ENCODE measurements around the gene G6PD.
"Not testable (repeated sequence)": the region's sequence is repeated elsewhere in the genome, so short reads cannot be mapped to it uniquely, and the experiment has no call there.

Gene G6PD

DNA sequence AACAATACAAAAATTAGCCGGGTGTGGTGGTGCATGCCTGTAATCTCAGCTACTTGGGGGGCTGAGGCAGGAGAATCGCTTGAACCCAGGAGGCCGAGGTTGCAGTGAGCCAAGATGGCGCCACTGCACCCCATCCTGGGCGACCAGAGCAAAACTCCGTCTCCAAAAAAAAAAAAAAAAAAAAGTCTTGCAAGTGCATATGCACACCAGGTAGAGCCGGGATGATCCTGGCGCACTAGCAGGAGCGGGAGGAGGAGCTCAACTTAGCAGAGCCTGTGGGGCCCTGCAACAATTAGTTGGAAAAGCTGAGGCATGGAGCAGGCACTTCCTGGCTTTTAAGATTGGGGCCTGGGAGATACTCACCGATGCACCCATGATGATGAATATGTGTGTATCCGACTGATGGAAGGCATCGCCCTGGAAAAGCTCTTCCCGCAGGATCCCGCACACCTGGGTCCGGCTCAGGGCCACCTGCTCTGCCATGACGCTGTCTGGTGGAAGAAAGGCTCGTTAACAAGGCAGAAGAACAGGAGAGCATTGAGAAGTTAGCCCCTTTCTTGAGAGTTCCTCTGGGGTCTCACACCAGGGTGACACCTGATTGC is 872 bp downstream of the G6PD start:
- DNase-seq (ENCODE audit: insufficient read length, low spot score) (no peak), FAIRE-seq (no peak)

DNA sequence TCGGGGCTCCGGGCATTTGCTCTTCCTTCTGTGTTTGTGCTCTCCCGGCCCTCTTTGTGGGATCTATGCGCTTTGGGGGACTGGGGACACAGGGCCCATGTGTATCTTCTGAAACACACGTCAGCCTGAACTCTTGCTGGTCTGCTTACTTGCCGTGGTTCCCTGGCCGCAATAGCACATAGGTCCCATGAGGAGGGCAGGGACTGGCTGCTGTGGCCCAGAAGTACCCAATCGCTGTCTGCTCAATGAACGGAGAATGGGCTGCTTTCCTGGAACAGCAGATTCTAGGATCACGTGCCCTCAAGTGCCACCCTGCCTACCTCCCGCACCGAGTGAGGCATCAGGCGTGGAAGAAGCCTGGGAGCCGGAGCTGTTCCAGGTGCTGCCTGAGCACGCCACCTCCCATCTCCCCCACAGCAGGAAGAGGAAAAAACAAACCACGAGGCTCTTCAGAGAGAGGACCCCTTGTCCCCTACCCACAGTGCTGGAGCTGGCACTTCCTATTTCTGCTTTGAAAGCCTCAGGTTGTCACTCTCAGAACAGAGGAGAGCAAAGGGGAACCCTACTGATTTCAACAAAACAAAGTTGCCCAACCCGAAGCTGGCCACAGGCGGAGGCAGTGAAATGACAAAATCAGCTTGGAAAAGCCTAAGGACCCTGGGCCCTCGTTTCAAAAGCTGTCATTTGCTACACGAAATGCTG is 3.8 kb downstream of the G6PD start:
- FAIRE-seq (no peak), DNase-seq (ENCODE audit: insufficient read length, low spot score) (no peak)

DNA sequence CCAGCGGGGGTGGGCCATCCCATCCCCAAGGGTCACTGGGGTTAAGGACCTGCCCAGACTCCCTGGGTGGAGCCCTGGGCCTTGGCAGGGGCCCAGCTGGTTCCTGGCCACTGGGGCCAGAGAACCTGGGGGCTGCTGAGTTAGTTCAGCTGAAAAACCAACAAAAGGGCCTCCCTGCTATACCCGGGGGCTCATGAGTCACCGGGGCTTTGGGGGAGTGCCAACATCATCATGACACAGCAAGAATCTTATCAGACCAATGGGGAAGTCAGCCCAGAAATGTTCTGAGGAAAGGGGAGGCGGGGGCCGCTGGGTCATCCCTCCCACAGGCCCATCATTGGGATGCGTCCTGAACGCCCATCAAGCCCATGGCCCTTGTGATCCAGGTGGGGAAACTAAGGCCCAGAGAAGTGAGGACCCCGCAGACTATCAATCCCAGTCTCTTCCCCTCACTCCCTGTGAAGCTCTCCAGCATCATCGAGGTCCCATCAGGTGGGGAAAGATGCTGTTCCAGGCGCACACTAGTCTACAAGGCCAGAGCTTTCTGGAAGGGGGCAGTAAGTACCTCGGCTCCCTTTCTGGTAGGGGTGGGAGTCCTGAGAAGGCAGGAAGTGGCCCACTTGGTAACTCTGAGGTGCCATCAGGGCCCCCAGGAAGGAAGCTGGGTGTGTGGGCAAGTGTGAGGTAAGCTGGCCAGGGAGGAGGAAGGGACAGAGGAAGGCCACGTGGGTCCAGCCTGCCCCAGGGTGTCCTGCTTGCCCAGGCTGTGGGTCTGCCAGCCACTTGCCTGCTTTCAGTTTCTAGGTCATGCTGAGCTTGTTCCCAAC is 4.5 kb downstream of the G6PD start:
- DNase-seq (ENCODE audit: insufficient read length, low spot score) = peak; percentile 62
- no peak for FAIRE-seq

DNA sequence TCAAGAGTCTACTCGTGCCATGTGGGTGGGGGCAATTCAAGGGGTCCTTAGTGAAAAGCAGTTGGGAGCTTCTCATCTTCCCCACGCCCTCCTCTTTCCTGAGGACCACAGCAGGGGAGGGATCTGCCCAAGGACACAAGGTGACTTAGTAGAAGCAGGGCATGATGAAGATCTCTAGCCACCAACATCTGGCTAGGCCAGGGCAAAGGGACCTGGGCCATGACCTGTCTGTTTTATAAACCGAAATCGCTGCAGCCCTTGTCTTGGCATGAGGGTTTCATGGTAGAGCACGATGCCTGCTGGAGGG is 5.1 kb downstream of the G6PD start:
- DNase-seq (ENCODE audit: insufficient read length, low spot score) = no peak
- no peak for FAIRE-seq

DNA sequence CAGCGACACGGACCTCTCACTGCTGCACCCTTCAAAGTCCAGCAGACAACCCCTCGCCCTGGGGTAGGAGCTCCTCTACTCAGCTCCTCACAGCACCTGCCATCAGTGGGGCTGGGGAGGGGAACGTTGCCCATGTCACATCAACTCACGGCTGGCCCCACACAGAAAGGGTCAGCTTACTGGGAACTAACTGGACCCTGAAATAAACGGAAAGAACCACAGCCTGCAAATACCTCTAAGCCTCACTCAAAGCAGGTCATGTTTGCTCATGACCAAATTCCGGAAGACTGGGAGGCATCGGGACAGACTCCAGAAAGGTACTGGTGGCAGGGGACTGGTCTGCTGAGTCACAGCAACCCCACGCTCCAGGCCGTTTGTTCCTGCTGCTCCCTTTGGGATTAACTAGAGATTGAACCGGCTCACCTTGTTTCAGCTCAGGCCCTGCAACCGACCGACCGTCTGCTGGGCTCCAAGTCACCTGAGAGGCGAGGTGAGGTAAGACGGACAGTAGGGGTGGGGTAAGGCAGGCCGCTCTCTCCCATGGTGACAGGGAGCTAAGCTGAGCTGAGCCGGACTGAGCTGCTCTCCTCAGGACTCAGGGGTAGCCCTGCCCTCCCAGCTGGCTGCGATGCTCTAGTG is 5.6 kb downstream of the G6PD start:
- DNase-seq (ENCODE audit: insufficient read length, low spot score) (no peak), FAIRE-seq (no peak)

DNA sequence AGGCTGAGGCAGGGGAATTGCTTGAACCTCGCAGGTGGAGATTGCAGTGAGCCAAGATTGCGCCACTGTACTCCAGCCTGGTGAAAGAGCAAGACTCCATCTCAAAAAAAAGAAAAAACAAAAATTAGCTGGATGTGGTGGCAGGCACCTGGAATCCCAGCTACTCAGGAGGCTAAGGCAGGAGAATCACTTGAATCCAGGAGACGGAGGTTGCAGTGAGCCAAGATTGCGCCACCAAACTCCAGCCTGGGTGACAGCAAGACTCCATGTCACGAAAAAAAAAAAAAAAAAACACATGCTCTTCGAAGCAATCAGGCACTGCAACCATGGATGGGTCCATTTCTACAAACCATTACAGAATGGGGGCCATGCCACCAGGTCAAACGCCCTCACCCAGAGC is 6.3 kb downstream of the G6PD start:
- DNase-seq (ENCODE audit: insufficient read length, low spot score); FAIRE-seq: not testable (repeated sequence)

DNA sequence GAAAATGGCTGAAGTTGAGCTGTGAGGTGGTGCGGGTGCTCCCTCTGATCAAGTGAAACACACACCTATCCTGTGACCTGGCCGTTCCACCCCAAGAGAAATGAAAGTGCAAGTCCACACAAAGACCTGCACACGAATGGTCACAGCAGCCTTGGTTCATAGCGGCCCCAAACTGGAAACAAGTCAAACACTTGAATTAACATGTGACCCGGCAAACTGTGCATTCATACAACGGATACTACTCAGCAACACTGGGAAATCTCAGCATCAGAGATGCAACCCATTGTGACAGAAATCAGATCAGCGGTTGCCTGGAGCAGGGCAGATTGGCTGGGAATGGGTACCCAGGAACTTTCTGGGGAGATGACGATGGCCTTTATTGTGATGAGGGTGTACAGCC is 7.6 kb downstream of the G6PD start:
- no peak for DNase-seq (ENCODE audit: insufficient read length, low spot score)
- FAIRE-seq = no peak

DNA sequence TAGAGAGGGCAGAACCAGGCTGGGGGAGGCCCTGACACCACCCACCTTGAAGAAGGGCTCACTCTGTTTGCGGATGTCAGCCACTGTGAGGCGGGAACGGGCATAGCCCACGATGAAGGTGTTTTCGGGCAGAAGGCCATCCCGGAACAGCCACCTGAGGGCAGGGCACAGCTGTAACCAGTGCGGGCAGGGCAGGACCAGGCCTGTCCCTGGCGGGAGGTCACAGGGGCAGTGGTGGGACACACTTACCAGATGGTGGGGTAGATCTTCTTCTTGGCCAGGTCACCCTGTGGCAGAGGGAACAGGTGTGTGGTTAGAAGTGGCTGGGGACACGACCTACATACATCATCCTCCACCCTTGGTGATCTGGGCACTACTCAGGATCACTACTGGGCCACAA is 10.8 kb downstream of the G6PD start:
- DNase-seq (ENCODE audit: insufficient read length, low spot score) (no peak), FAIRE-seq (no peak)

DNA sequence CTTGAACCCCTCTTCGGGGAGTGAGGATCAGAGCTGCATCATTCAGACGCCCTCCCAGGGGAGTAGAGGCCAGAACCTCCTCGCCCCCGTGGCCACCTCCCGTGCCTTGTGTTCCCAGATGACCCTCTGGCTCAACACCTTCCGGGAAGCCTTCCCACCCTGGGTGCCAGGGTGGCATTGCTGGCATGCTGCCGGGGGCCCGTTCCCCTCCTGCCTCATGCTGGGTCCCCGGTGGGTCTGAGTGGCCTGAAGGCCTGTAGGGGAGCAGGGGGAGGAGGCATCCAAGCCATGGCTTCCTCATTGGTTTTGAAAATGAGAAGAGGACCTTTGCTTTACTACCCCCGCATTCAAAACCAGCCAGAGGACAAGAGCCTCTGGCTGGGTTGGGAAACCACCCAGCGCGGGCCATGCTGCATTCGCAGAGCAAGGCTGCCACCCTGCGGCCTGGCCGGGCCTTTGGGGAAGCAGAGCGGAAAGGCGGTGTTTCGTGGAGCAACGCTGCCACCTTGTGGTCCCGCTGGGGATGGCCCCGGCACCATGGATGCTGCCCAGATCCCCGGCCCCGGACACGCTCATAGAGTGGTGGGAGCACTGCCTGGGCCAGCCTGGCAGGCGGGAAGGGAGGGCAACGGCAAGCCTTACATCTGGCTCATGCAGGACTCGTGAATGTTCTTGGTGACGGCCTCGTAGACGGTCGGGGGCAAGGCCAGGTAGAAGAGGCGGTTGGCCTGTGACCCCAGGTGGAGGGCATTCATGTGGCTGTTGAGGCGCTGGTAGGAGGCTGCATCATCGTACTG is 11.9 kb downstream of the G6PD start:
- no peak for FAIRE-seq
- DNase-seq (ENCODE audit: insufficient read length, low spot score) = peak; percentile 53

DNA sequence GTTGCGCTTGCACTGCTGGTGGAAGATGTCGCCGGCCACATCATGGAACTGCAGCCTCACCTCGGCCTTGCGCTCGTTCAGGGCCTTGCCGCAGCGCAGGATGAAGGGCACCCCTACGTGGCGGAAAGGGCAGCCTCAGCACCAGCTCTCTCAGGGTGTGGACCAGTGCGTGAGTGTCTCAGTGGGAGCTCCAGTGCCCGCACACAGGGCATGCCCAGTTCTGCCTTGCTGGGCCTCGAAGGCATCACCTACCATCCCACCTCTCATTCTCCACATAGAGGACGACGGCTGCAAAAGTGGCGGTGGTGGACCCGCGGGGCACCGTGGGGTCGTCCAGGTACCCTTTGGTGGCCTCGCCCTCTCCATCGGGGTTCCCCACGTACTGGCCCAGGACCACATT is 14.0 kb downstream of the G6PD start:
- FAIRE-seq (no peak), DNase-seq (ENCODE audit: insufficient read length, low spot score) (no peak)

DNA sequence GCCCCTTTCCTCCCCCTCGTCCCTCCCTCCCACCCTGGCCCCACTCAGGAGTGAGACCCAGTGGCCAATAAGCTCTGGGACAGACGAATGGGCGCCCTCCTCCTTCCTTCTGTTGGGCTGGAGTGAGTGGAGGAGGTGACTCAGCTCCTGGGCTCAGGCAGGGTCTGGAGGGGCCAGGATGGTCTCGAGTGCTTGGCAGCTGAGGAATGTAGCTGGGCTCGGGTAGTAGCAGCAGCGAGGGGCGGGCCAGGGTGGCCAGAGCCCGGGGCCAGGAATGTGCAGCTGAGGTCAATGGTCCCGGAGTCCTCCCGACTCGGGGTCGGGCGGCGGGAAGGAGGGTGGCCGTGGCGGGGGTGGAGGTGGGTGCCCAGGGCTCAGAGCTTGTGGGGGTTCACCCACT is 15.0 kb downstream of the G6PD start:
- FAIRE-seq = peak; percentile 51
- DNase-seq (ENCODE audit: insufficient read length, low spot score) = peak; percentile 55

DNA sequence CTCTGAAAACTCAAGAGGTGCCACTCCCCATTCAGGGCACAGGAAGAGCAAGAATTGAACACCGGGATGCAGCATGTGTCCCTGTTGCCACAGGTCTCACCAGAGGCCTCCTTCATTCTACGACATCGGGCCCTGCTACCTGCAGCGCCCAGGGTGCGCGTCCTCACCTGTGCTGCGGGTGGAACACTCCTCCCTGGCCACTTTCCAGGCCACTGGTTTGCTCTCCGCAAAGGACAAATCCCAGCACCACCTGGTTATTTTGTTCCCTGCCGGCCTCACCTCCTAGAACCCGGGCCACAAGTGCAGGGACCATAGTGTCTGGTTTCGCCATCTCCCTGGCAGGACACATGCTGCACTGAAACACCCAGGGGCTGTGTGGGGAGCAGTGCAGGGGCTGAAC is 16.4 kb downstream of the G6PD start:
- DNase-seq (ENCODE audit: insufficient read length, low spot score) = no peak
- FAIRE-seq = no peak

DNA sequence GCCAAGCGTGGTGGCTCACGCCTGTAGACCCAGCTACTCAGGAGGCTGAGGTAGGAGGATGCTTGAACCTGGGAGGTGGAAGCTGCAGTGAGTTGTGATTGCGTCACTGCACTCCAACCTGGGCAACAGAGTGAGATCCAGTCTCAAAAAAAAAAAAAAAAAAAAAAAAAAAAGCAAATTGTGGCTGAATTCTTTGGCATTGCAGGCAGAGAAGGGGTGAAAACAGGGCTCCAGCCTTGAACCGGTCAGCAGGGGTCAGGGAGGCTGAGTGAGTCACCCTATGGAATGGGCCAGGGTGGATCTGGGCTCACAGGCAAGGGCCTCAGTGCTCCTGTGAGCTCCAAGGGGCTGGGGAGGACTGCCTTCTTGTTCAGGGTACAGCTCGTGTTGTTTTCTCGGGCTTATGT is 17.4 kb downstream of the G6PD start:
- DNase-seq (ENCODE audit: insufficient read length, low spot score) (no peak), FAIRE-seq (no peak)

DNA sequence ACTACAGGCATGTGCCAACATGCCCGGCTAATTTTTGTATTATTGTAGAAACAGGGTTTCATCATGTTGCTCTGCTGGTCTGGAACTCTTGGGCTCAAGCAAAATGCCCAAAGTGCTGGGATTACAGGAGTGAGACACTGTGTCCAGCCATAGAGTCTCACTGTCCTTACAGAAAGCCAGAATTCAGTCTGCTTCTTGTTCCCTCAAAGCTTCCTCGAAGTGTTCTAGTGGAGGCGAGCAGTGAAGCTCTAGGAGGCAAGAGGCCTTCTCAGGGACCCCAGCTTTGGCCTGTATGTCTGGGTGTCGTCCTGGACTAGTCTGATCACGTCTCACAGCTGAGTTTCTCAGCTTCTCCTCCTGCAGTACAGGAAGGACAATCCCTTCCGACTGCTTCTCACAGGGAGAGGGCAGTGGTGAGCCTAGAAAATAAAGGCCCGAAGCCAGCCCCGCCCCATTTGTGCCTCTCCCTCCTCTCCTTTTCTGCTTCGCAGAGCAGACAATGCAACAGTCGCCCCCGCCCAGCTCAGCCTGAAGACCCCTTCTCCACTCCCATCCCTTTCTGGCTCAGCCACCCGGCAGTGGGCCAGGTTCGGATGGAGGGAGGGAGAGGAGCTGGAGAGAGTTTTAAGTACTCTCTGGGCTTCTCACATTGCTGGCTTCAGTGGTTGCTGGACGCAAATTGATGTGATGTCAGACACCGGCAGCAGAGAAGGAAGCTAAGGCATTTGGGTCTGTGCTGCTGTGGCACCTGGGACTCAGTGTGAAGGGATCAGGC is 19.6 kb downstream of the G6PD start:
- DNase-seq (ENCODE audit: insufficient read length, low spot score) (no peak), FAIRE-seq (no peak)

DNA sequence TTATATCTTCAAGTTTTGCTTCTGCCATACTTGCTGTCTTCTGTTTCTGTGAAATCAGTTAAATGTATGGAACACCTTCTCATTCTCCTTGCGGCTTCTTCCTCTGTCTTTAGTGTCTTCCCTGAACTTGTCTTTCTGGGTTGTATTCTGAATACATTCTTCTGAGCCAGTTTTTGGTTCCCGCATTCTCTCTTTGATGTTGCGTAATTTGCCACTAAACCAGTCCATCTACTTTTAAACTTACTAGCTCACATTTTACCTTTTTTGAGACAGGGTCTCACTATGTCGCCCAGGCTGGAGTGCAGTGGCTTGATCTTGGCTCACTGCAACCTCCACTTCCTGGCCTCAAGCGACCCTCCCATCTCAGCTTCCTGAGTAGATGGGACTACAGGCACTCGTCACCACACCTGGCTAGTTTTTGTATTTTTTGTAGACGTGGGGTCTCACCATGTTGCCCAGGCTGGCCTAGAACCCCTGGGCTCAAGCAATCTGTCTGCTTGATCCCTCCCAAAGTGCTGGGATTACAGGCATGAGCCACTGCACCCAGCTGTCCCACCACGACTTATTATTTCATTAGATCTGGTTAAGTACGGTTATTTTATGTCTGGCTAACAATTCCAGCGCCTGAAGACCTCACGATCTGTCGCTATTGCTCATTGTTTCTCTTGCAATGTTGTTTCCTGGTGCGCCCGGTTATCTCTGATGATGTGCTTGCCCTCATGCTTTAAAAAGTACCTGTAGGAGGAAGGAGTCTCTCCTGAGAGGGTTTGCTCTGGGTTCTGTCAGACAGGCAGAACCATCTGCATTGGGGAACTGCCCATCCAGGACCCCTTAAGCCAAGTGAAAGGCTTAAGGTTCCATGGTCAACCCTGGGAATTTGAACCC is 20.8 kb downstream of the G6PD start:
- DNase-seq (ENCODE audit: insufficient read length, low spot score) = no peak
- FAIRE-seq = no peak

DNA sequence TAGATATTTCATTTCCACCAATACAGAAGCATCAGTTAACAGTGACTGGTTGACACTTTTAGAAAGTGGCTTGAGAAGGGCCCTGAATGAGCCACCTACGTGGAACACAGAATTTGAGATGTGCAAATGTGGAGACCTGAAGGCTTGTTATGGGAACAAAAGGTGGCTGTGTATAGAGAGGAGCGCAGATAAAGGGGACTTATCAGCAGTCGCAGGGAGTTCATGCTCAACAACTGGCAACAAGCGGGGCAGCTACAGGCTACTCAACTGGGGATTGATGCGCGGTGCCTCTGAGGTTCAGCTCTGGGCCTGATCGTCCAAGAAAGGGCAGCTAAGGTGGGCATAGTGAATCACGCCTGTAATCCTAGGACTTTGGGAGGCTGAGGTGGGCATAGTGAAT is 27.3 kb downstream of the G6PD start:
- no peak for FAIRE-seq
- DNase-seq (ENCODE audit: insufficient read length, low spot score) = no peak

DNA sequence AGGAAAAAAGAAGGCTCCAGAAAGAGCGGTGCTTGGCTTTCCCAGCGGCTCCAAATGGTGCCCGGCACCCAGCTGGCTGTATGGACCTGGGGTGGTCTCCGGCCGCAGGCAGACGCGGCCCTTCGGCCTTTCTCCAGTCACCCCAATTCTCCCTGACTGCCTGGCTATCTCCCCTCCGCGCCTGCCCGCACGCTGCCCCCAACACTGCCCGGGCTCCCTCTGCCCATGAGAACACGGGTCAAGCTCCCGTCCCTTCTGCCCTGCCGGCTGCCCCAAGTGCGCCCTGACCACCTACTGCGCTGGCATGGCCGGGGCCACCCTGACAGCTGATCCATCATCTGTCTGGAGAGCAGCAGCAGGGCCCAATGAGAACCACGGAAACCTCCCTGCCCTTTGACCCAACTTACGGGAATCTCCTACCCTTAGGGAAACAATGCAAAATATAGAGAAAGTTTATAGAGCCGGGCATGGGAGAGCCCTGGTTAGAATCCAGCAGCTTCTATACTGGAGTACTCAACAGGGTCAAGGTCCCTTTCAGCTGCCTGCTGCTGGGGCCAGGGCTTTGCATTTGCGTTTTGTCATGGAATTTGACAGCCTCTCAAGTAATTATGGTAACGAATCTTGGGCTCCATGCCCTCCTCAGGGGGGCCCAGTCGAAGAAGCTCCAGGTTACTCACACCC is 29.4 kb downstream of the G6PD start:
- FAIRE-seq (no peak), DNase-seq (ENCODE audit: insufficient read length, low spot score) (no peak)

DNA sequence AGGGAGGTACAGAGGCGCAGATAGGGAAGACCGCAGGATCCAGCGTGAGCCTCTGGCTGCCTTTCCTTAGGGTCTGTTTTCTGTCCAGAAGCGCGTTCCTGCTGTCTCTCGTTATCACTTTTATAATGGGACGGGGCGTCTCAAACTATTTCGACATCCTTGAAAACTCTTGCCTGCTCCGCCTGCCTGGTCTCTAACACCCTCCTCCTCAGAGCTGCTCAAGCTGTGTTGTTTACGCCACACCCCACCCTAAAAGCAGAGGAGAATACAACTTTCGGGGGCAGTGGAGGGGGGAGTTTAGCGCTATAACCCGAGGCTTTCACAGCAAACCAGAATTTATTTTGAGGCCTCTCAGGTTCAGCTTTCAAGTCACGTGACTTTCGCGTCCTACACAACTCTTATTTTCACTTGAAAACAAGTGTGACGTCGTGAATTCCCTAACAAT is 30.0 kb downstream of the G6PD start:
- FAIRE-seq (no peak), DNase-seq (ENCODE audit: insufficient read length, low spot score) (no peak)

Measured in HTR-8/SVneo (cell line).